HS-5 (cell line): ENCODE data around the gene COASY.
A peak's percentile ranks its signal among the peaks of the same experiment; 100 is the strongest.
"Not testable (repeated sequence)": the region's sequence is repeated elsewhere in the genome, so short reads cannot be mapped to it uniquely, and the experiment has no call there.

Experiments
- DNase-seq: peaks from one replicate; pipeline ENCODE4 v3.0.0-alpha.2; 2012; ENCODE audit warnings: low read depth

COASY gene

DNA sequence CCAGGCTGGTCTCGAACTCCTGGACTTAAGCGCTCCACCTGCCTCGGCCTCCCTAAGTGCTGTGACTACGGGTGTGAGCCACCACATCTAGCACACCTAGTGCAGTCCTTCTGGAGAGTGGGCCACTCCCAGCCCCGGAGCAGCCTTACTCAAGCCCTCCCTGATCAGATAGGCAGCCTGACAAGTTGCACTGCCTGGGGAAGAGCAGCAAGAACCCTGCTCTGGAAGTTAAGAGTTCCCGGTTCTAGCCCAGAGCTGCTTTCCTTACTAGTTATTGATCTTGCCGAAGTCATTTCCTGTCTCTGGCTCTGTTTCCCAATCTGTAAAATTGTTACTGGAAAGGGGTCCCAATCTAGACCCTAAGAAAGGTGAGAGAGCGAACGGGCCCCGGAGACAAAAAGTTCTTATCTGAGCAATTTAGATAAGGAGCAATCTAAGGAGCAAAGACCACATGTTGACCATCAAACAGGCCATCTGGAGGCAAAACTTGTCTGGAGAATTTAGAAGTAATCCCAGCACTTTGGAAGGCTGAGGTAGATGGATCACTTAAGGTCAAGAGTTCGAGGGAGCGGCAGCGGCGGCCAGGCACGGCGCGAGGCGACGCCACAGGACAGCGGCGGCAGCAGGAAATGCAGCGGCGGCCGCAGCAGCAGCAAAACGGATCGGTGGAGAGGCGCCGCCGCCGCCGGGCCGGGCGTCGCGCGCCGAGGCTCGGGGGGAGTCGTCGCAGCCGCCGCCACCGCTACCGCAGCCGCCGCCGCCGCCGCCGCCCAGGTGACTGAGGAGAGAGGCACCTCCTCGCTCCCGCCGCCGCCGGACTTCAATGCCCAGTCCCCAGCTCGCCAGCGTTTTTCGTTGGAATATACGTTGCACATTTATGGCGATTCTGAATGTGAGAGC lies 30.2 kb upstream of the COASY start:
- DNase-seq, result no peak

DNA sequence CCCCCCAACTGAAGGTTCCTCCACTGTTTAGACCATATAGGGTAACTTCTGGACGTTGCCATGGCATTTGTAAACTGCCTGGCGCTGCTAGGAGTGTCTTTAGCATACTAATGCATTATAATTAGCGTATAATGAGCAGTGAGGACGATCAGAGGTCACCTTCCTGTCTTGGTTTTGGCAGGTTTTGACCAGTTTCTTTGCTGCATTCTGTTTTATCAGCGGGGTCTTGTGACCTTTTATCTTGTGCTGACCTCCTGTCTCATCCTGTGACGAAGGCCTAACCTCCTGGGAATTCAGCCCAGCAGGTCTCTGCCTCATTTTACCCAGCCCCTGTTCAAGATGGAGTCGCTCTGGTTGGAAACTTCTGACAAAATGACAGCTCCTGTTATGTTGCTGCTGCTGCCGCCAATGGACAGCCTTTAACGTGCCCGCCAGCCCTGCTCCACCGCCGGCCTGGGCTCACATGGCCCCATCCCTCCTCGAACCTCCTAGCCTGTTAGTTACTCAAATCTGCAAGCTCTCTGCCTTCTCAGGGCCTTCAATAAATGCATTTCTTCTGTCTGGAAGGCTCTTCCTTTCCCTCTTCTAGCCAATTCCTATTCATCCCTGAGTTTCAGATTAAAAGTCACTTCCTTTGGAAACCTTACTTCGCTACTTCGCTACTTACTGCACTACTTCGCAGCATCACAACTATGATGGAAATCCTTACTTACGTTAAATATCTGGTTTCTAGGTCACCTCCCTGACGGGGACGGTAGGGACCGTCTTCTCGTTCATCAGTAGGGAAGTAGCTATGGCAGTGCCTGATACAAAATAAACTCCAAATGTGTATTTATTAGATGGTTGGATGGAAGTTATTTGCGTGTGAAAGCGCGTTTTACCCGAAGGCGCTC lies 26.5 kb upstream of the COASY start:
- DNase-seq, result no peak

GRCh38 chr17:42536048-42536371 lies 25.9 kb upstream of the COASY start, which contains the start of gene NAGLU:
Gene NAGLU, plus strand, starts transcription at chr17:42536241. Its CDS starts 32 bp downstream, at chr17:42536273.
- peak; percentile 63 for DNase-seq

DNA sequence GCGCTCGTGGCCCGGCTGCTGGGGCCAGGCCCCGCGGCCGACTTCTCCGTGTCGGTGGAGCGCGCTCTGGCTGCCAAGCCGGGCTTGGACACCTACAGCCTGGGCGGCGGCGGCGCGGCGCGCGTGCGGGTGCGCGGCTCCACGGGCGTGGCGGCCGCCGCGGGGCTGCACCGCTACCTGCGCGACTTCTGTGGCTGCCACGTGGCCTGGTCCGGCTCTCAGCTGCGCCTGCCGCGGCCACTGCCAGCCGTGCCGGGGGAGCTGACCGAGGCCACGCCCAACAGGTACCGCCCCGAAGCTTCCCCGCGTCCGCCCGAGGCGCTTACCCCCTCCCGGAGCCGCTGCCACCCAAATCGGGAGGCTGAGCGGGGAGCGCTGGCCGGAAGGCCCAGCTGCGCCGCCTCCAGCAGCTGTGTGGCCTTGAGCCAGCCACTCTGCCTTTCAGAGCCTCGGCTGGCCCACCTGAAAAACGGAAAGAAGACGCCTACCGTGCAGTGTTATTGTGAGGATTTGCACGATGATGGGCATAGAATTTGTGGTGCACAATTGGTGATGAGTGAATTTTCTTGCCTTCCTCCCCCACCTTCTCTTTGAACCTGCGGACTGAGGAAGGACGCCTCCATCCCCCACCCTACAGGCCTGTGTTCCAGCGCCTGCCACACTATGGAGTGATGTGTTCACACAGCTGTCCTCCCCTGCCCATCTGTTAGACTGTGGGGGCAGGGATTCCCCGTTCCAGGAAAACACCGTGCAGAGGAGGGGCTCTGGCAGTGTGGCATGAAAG lies 25.4 kb upstream of the COASY start:
- DNase-seq, result no peak

GRCh38 chr17:42537156-42537805 lies 24.7 kb upstream of the COASY start:
- no peak for DNase-seq

- no peak for DNase-seq
Observed at GRCh38 chr17:42537826-42538451, 24.0 kb upstream of the COASY start.

GRCh38 chr17:42538482-42538881 lies 23.5 kb upstream of the COASY start:
- DNase-seq, result no peak

GRCh38 chr17:42540558-42540957 lies 21.4 kb upstream of the COASY start:
- not testable (repeated sequence) for DNase-seq

GRCh38 chr17:42541041-42541833 lies 20.7 kb upstream of the COASY start:
- no peak for DNase-seq

DNA sequence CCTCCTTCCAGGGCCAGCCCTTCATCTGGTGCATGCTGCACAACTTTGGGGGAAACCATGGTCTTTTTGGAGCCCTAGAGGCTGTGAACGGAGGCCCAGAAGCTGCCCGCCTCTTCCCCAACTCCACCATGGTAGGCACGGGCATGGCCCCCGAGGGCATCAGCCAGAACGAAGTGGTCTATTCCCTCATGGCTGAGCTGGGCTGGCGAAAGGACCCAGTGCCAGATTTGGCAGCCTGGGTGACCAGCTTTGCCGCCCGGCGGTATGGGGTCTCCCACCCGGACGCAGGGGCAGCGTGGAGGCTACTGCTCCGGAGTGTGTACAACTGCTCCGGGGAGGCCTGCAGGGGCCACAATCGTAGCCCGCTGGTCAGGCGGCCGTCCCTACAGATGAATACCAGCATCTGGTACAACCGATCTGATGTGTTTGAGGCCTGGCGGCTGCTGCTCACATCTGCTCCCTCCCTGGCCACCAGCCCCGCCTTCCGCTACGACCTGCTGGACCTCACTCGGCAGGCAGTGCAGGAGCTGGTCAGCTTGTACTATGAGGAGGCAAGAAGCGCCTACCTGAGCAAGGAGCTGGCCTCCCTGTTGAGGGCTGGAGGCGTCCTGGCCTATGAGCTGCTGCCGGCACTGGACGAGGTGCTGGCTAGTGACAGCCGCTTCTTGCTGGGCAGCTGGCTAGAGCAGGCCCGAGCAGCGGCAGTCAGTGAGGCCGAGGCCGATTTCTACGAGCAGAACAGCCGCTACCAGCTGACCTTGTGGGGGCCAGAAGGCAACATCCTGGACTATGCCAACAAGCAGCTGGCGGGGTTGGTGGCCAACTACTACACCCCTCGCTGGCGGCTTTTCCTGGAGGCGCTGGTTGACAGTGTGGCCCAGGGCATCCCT lies 18.5 kb upstream of the COASY start:
- no peak for DNase-seq

DNA sequence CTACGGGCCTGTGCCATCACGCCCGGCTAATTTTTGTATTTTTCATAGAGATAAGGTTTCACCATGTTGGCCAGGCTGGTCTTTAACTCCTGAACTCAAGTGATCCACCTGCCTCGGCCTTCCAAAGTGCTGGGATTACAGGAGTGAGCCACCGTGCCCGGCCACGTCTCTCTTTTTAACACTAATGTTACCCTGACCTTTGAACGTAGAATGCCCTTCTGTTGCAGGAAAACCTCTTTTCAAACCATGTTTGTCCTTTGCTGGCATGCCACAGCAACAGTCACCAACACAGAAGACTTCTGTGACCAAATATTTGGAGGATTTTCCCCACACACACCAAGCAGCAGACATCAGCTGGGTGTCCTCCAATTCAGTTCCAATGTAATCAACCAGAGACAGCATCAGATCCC lies 17.1 kb upstream of the COASY start:
- no peak for DNase-seq

- DNase-seq, result not testable (repeated sequence)
Observed at GRCh38 chr17:42545755-42546505, 16.0 kb upstream of the COASY start.

DNA sequence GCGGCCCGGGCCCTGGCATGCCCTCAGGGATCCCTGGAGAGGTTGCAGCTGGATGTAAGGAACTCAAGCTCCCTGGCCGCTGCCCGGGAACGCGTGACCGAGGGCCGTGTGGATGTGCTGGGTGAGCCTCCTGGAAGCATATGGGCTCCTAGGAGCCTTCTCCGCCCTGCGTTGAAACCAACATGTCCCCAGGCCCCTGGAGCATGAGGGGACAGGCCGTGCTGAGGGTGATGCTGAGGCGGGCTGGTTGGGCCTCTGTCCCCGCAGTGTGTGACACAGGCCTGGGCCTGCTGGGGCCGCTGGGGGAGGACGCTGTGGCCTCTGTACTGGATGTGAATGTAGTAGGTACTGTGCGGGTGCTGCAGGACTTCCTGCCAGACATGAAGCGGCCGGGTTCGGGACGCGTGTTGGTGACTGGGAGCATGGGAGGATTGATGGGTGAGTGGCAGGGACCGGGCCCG lies 14.9 kb upstream of the COASY start:
- DNase-seq, result no peak

GRCh38 chr17:42547698-42548069 lies 14.3 kb upstream of the COASY start:
- DNase-seq, result no peak

DNA sequence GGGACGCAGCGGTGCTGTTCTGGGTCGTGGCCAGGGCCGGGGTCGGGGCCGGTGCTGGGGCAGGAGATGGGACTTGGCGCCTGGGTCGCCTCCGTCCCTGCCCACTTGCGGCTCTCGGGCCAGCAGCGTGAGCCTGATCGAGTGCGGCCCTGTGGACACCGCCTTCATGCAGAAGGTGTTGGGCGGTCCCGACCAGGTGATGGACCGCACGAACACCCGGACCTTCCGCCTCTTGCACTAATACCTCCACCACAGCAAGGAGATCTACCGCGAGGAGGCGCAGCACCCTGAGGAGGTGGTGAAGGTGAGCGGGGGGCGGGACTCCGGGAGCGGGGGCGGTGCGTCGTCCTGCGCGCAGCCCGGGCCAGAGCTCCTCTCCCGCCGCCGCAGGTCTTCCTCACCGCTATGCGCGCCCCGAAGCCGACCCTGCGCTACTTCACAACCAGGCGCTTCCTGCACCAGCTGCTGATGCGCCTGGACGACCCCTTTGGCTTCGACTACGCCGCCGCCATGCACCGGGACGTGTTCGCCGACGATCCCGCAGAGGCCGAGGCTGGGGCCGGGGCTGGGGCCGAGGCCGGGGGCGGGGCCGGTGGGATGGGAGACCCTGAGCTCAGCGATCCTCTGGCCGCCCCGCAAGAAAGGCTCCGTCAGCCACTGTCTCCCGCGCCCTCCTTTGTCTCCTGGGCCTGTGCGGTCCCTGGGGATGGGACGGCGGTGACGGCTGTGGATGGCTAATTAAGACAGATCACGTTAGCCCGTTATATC lies 13.7 kb upstream of the COASY start:
- DNase-seq, result no peak

- no peak for DNase-seq
Observed at GRCh38 chr17:42548993-42549755, 12.8 kb upstream of the COASY start.

DNA sequence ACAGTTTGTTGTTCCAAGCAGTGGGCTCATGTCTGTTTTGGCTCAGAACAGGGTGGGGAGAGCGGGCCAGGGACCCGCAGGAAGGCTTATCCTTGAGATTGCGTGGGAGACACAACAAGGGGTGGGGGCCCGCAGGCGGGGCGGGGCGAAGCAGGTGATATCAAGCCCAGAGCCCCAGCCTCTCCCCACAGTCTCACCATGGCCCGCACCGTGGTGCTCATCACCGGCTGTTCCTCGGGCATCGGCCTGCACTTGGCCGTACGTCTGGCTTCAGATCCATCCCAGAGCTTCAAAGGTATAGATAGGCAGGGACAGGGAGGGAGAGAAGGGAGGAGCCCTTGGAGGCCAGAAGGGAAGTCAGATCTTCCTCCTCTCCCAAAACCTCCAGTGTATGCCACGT lies 9.2 kb upstream of the COASY start, which contains the start of gene HSD17B1:
TSS of gene HSD17B1 (plus strand) at position 188 of the 400 bp plus-strand sequence. CDS start at position 199, 11 bp downstream.
- DNase-seq, result not testable (repeated sequence)
